ENCODE results near the gene C1QL1. TPM values are rescaled to one million over a fixed set of nuclear protein-coding genes. Genes with fewer than 3 reads are reported as not detected.

Gene C1QL1
- total and polyA plus RNA-seq, 9 of the 15 experiments (the other 6 are each of a cell fraction or from before 2014, with no cell fraction given) = 0.07 to 0.12 (median 0.09) TPM; not detected in 6

GRCh38 chr17:44919885-44920564 is 48.1 kb downstream of the C1QL1 start (continued):
- TF ChIP-seq, protein P1, sequence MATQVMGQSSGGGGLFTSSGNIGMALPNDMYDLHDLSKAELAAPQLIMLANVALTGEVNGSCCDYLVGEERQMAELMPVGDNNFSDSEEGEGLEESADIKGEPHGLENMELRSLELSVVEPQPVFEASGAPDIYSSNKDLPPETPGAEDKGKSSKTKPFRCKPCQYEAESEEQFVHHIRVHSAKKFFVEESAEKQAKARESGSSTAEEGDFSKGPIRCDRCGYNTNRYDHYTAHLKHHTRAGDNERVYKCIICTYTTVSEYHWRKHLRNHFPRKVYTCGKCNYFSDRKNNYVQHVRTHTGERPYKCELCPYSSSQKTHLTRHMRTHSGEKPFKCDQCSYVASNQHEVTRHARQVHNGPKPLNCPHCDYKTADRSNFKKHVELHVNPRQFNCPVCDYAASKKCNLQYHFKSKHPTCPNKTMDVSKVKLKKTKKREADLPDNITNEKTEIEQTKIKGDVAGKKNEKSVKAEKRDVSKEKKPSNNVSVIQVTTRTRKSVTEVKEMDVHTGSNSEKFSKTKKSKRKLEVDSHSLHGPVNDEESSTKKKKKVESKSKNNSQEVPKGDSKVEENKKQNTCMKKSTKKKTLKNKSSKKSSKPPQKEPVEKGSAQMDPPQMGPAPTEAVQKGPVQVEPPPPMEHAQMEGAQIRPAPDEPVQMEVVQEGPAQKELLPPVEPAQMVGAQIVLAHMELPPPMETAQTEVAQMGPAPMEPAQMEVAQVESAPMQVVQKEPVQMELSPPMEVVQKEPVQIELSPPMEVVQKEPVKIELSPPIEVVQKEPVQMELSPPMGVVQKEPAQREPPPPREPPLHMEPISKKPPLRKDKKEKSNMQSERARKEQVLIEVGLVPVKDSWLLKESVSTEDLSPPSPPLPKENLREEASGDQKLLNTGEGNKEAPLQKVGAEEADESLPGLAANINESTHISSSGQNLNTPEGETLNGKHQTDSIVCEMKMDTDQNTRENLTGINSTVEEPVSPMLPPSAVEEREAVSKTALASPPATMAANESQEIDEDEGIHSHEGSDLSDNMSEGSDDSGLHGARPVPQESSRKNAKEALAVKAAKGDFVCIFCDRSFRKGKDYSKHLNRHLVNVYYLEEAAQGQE (IDR thresholded peaks at IDR 0.05; ENCODE audit: borderline replicate concordance) = peak; percentile 84; the same call in 1 of the 2 replicates
- TF ChIP-seq, protein P1 (CRISPR knock-in tag; IDR thresholded peaks at IDR 0.05; ENCODE audit: low read depth) = no peak
- TF ChIP-seq RAD21 (CRISPR knock-in tag; conservative IDR thresholded peaks at IDR 0.05 in 1 of 2, IDR thresholded peaks at IDR 0.05 in 1 of 2) = peak; percentile 84 to 92
- TF ChIP-seq, protein P2, sequence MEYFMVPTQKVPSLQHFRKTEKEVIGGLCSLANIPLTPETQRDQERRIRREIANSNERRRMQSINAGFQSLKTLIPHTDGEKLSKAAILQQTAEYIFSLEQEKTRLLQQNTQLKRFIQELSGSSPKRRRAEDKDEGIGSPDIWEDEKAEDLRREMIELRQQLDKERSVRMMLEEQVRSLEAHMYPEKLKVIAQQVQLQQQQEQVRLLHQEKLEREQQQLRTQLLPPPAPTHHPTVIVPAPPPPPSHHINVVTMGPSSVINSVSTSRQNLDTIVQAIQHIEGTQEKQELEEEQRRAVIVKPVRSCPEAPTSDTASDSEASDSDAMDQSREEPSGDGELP (CRISPR knock-in tag; IDR thresholded peaks at IDR 0.05; ENCODE audit: borderline replicate concordance) = peak; percentile 92
- TF ChIP-seq ZNF408 (CRISPR knock-in tag; IDR thresholded peaks at IDR 0.05; ENCODE audit: low read depth) = no peak
- peak; percentile 67; the same call in 1 of the 2 replicates for TF ChIP-seq ZNF263 (CRISPR knock-in tag; IDR thresholded peaks at IDR 0.05; ENCODE audit: borderline replicate concordance)
- TF ChIP-seq SPI1 (IDR thresholded peaks at IDR 0.05; ENCODE audit: borderline replicate concordance, low read depth, low read length) = 0 out of 2 replicates have a peak, but pooled peaks have one; percentile 39
- TF ChIP-seq ZNF644 (tag; IDR thresholded peaks at IDR 0.05; ENCODE audit: low read depth) = no peak
- peak in 1 of 2 experiments; percentile 67; a peak in 2 of 4 replicates for TF ChIP-seq MAZ (CRISPR knock-in tag; conservative IDR thresholded peaks at IDR 0.05 in 1 of 2, IDR thresholded peaks at IDR 0.05 in 1 of 2)
- no peak for TF ChIP-seq ZNF830 (CRISPR knock-in tag; IDR thresholded peaks at IDR 0.05)
- no peak for TF ChIP-seq ZNF586 (CRISPR knock-in tag; conservative IDR thresholded peaks at IDR 0.05)
- no peak for TF ChIP-seq RFX7 (CRISPR knock-in tag; IDR thresholded peaks at IDR 0.05)
- TF ChIP-seq RBM25 (IDR thresholded peaks at IDR 0.05; ENCODE audit: low read depth, low read length, severe bottlenecking) = peak; percentile 91
- no peak for TF ChIP-seq PHF21A (IDR thresholded peaks at IDR 0.05; ENCODE audit: borderline replicate concordance, low read depth)
- TF ChIP-seq MTA1 (IDR thresholded peaks at IDR 0.05; ENCODE audit: borderline replicate concordance) = no peak
- peak; percentile 59 for TF ChIP-seq CC2D1A (IDR thresholded peaks at IDR 0.05)
- peak in 1 of 2 experiments; percentile 46; a peak in 1 of 4 replicates for TF ChIP-seq KDM1A (IDR thresholded peaks at IDR 0.05)
- TF ChIP-seq HOMEZ (CRISPR knock-in tag; IDR thresholded peaks at IDR 0.05) = no peak

Data from K562 (cell line).